Measurements from ENCODE around the gene ATG7.

GRCh38 chr3:11370191-11370590 is 98.0 kb downstream of the ATG7 start:
- TF ChIP-seq POLR2A (IDR thresholded peaks at IDR 0.05) (no peak), CTCF (IDR thresholded peaks at IDR 0.05) (no peak)

Data from uterus (tissue), 2 donors.